HepG2 (cell line): ENCODE results near the gene CSMD2. TPM values are rescaled to one million over a fixed set of nuclear protein-coding genes. Genes with fewer than 3 reads are reported as not detected.

Experiments
- ATAC-seq: fragments of 200-7000 bp; cut with Tn5 transposase; 3 replicates; pipeline ENCODE4 v1.9.1; 2020; ENCODE audit warnings: mild to moderate bottlenecking, moderate library complexity
- BruUV-seq: library from RNA; stranded (reverse); fragments of 400-500 nt; replicated peaks from 2 replicates; lab custom pipeline; 2021; lab: Mats Ljungman, UMichigan
- CTCF ChIA-PET: fragments of 300-600 bp; formaldehyde crosslinking; extraction: SDS; loops from one replicate; lab custom pipeline; 2021; ENCODE audit warnings: low total read pairs, inconsistent platforms, low intra/inter-chr PET ratio; lab: Yijun Ruan, JAX
- POLR2A ChIA-PET: fragments of 350-600 bp; sonication (Branson Sonifier 250); formaldehyde crosslinking; loops from one replicate; lab custom pipeline; 2020; ENCODE audit warnings: antibody characterized with exemption, inconsistent platforms; lab: Yijun Ruan, JAX
- DNase-seq: peaks from one replicate; pipeline ENCODE4 v3.0.0-alpha.2; 2015; ENCODE audit warnings: low spot score
- FAIRE-seq: peaks from 3 replicates; lab custom pipeline; 2011; peaks lifted over from hg19 to GRCh38; lab: Jason Lieb, UNC
- H2AFZ ChIP-seq: one replicate; pipeline ENCODE4 v1.6.1; 2011; ENCODE audit warnings: low read length, inconsistent platforms
- H3K27ac ChIP-seq: fragments of 300-600 bp; 3 replicates; pipeline ENCODE4 v1.8.0; 2011; ENCODE audit warnings: mixed run types, mild to moderate bottlenecking, mixed read lengths, low read length, inconsistent platforms; ENCODE audit not compliant: insufficient read depth; ENCODE audit errors: extremely low read length
- H3K27me3 ChIP-seq, 2 experiments: fragments of 200-600 bp in 1 of 2; 2 replicates in 1 of 2; 3 replicates in 1 of 2; pipeline versions ENCODE4 v1.6.0 to v1.8.0; 2011; ENCODE audit warnings: low read length in 2 of 2, mild to moderate bottlenecking in 2 of 2, moderate library complexity in 2 of 2, inconsistent platforms in 1 of 2; ENCODE audit not compliant: insufficient read depth in 2 of 2, control insufficient read depth in 1 of 2
- H3K36me3 ChIP-seq, 2 experiments: fragments of 200-600 bp in 1 of 2; replicated peaks in 1 of 2; 2 replicates in 1 of 2; 3 replicates in 1 of 2; pipeline versions ENCODE4 v1.5.1 to v1.8.0; 2011; ENCODE audit warnings: low read length in 2 of 2, inconsistent platforms in 1 of 2; ENCODE audit not compliant: insufficient read depth in 2 of 2, control insufficient read depth in 1 of 2
- H3K4me1 ChIP-seq: 2 replicates; pipeline ENCODE4 v1.5.1; 2012; ENCODE audit warnings: low read length, inconsistent platforms; ENCODE audit not compliant: insufficient read depth
- H3K4me2 ChIP-seq: 2 replicates; pipeline ENCODE4 v1.6.0; 2011; ENCODE audit warnings: low read depth, low read length, inconsistent platforms
- H3K4me3 ChIP-seq, 3 experiments: fragments of 200-600 bp in 1 of 3; sonication (generic), shearing (Covaris generic) in 1 of 3; replicated peaks in 1 of 3; 2 replicates each; pipeline ENCODE4 v1.5.1; 2011 to 2016; ENCODE audit warnings: low read length in 3 of 3, inconsistent platforms in 2 of 3, low read depth in 2 of 3, mild to moderate bottlenecking in 2 of 3, control low read depth in 1 of 3, mixed read lengths in 1 of 3; ENCODE audit not compliant: insufficient read depth in 1 of 3
- H3K79me2 ChIP-seq: one replicate; pipeline ENCODE4 v1.6.1; 2011; ENCODE audit warnings: low read length, inconsistent platforms; ENCODE audit not compliant: insufficient read depth
- H3K9ac ChIP-seq: 2 replicates; pipeline ENCODE4 v1.6.0; 2011; ENCODE audit warnings: mild to moderate bottlenecking, low read depth, low read length, inconsistent platforms; ENCODE audit not compliant: insufficient read depth
- H3K9me3 ChIP-seq: 2 replicates; pipeline ENCODE4 v1.5.1; 2012; ENCODE audit warnings: mild to moderate bottlenecking, low read length
- H4K20me1 ChIP-seq: 2 replicates; pipeline ENCODE4 v1.6.0; 2011; ENCODE audit warnings: inconsistent platforms, mild to moderate bottlenecking, low read length, moderate library complexity; ENCODE audit not compliant: insufficient read depth
- MXI1 ChIP-seq: IDR thresholded peaks from 3 replicates; pipeline ENCODE4 v1.6.1; 2012; ENCODE audit warnings: low read depth, low read length, inconsistent platforms, borderline replicate concordance
- PCBP2 ChIP-seq: fragments of 200-400 bp; formaldehyde crosslinking; optimal IDR thresholded peaks from 2 replicates; pipeline ENCODE3; 2018; ENCODE audit warnings: low read length, low read depth; ENCODE audit not compliant: poor library complexity, severe bottlenecking
- TRIM24 ChIP-seq: sonication (generic); formaldehyde crosslinking; IDR thresholded peaks from 2 replicates; pipeline ENCODE4 v1.8.0; 2022; ENCODE audit warnings: mild to moderate bottlenecking, missing genetic modification reagents
- XRCC5 ChIP-seq: fragments of 200-400 bp; formaldehyde crosslinking; optimal IDR thresholded peaks from 2 replicates; pipeline ENCODE3; 2017; ENCODE audit warnings: mild to moderate bottlenecking, low read length
- ZBTB21 ChIP-seq: sonication (generic); formaldehyde crosslinking; IDR thresholded peaks from 2 replicates; pipeline ENCODE4 v1.4.0; 2020; ENCODE audit warnings: missing genetic modification reagents
- ZMAT3 ChIP-seq: sonication (generic); formaldehyde crosslinking; conservative IDR thresholded peaks from 2 replicates; pipeline ENCODE4 v1.7.0; 2021; ENCODE audit warnings: missing genetic modification reagents
- ZNF24 ChIP-seq: fragments of 450-650 bp; IDR thresholded peaks from 2 replicates; pipeline ENCODE4 v1.6.1; 2017; ENCODE audit warnings: antibody characterized with exemption, mild to moderate bottlenecking
- ZNF34 ChIP-seq: sonication (generic); formaldehyde crosslinking; IDR thresholded peaks from 2 replicates; pipeline ENCODE4 v1.4.0; 2020; ENCODE audit warnings: mild to moderate bottlenecking, missing genetic modification reagents, borderline replicate concordance
- ZNF564 ChIP-seq: sonication (generic); formaldehyde crosslinking; IDR thresholded peaks from 2 replicates; pipeline ENCODE4 v1.8.1; 2023; ENCODE audit warnings: mild to moderate bottlenecking, missing genetic modification reagents
- ZNF572 ChIP-seq: sonication (generic); formaldehyde crosslinking; IDR thresholded peaks from 2 replicates; pipeline ENCODE4 v1.5.1; 2020; ENCODE audit warnings: mild to moderate bottlenecking, missing genetic modification reagents
- WGBS: methylation state at CpG from one replicate; pipeline ENCODE4 v1.1.6; 2017; ENCODE audit warnings: low lambda C conversion rate; 5-methylcytosine and 5-hydroxymethylcytosine counted together
- in situ Hi-C: cut with HindIII; loops from 2 replicates; pipeline ENCODE4 v1.10.0; 2017; ENCODE audit warnings: low pct_unique_long_range_greater_than_20kb; ENCODE audit not compliant: extremely low pct_ligation_motif_present
- intact Hi-C: fragments of 100-400 bp; cut with micrococcal nuclease; formaldehyde crosslinking; loops from one replicate; pipeline ENCODE4 v1.10.0; 2022; ENCODE audit not compliant: unreplicated experiment
- polyA plus RNA-seq, 8 experiments: library from polyadenylated mRNA; depleted of rRNA in 3 of 8; stranded (reverse) in 7 of 8; unstranded in 1 of 8; fragments of >200 nt; fragmentation: Illumina TruSeq in 4 of 8; extraction: Trizol in 4 of 8; gene quantifications; 2 replicates each; pipeline versions ENCODE4 v1.2.1 to v1.2.3, GENCODE V29; 2011 to 2016; ENCODE audit warnings: low read depth in 4 of 8, missing spikeins in 1 of 8, mixed read lengths in 1 of 8; ENCODE audit not compliant: insufficient read depth in 1 of 8
- total RNA-seq, 5 experiments: library from RNA; depleted of rRNA; stranded (reverse); fragments of >200 nt; fragmentation: Illumina TruSeq; extraction: Trizol; gene quantifications; 2 replicates each; pipeline ENCODE4 v1.2.3, GENCODE V29; 2016; ENCODE audit warnings: low read depth in 1 of 5
- TF ChIP-seq, protein P1 (sequence below): sonication (generic); formaldehyde crosslinking; conservative IDR thresholded peaks from 2 replicates; pipeline ENCODE4 v1.8.0; 2022; ENCODE audit warnings: mild to moderate bottlenecking, moderate library complexity, missing genetic modification reagents
- TF ChIP-seq, protein P2 (sequence below): sonication (generic); formaldehyde crosslinking; conservative IDR thresholded peaks from 2 replicates; pipeline ENCODE4 v1.8.1; 2023; ENCODE audit warnings: missing genetic modification reagents
- TF ChIP-seq, protein P3 (sequence below): IDR thresholded peaks from 2 replicates; pipeline ENCODE4 v1.6.1; 2016; ENCODE audit warnings: missing compliant biosample characterization, missing genetic modification reagents, borderline replicate concordance

Gene CSMD2
- total and polyA plus RNA-seq, 2 of the 13 experiments (the other 11 are each of a cell fraction or from before 2014, with no cell fraction given): not detected

- Histone ChIP-seq H2AFZ (no peak overlapping the region), H4K20me1 (no peaks in the 10 kb centered on the region), H3K4me3 (no peak overlapping the region), H3K27me3 (no peaks in the 10 kb centered on the region; a peak in 1 of 5 replicates), H3K9ac (no peak overlapping the region)
- BruUV-seq: no TSS peak
- POLR2A ChIA-PET: no interaction called here
- ATAC-seq (no peak), FAIRE-seq (no peak)
- CTCF ChIA-PET: no interaction called here
- in situ Hi-C loops: loop anchor here (10.0 kb wide), 1 partner anchor 59 kb away; no protein-coding TSS in a partner anchor
- TF ChIP-seq, protein P1, sequence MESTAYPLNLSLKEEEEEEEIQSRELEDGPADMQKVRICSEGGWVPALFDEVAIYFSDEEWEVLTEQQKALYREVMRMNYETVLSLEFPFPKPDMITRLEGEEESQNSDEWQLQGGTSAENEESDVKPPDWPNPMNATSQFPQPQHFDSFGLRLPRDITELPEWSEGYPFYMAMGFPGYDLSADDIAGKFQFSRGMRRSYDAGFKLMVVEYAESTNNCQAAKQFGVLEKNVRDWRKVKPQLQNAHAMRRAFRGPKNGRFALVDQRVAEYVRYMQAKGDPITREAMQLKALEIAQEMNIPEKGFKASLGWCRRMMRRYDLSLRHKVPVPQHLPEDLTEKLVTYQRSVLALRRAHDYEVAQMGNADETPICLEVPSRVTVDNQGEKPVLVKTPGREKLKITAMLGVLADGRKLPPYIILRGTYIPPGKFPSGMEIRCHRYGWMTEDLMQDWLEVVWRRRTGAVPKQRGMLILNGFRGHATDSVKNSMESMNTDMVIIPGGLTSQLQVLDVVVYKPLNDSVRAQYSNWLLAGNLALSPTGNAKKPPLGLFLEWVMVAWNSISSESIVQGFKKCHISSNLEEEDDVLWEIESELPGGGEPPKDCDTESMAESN (CRISPR knock-in tag): no peak
- no peak for TF ChIP-seq PCBP2
- TF ChIP-seq, protein P2, sequence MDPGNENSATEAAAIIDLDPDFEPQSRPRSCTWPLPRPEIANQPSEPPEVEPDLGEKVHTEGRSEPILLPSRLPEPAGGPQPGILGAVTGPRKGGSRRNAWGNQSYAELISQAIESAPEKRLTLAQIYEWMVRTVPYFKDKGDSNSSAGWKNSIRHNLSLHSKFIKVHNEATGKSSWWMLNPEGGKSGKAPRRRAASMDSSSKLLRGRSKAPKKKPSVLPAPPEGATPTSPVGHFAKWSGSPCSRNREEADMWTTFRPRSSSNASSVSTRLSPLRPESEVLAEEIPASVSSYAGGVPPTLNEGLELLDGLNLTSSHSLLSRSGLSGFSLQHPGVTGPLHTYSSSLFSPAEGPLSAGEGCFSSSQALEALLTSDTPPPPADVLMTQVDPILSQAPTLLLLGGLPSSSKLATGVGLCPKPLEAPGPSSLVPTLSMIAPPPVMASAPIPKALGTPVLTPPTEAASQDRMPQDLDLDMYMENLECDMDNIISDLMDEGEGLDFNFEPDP (CRISPR knock-in tag): no peak
- TF ChIP-seq ZNF564 (CRISPR knock-in tag): no peak
- no peak for TF ChIP-seq ZNF34
- TF ChIP-seq ZMAT3 (CRISPR knock-in tag): no peak
- TF ChIP-seq XRCC5: no peak
- TF ChIP-seq, protein P3, sequence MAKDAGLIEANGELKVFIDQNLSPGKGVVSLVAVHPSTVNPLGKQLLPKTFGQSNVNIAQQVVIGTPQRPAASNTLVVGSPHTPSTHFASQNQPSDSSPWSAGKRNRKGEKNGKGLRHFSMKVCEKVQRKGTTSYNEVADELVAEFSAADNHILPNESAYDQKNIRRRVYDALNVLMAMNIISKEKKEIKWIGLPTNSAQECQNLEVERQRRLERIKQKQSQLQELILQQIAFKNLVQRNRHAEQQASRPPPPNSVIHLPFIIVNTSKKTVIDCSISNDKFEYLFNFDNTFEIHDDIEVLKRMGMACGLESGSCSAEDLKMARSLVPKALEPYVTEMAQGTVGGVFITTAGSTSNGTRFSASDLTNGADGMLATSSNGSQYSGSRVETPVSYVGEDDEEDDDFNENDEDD: no peak
- TF ChIP-seq ZBTB21 (CRISPR knock-in tag): no peak
- TF ChIP-seq TRIM24 (CRISPR knock-in tag): no peak
- TF ChIP-seq ZNF24: no peak
- no peak for TF ChIP-seq MXI1
- TF ChIP-seq ZNF572: no peak
- TF ChIP-seq, all 625 proteins: peak for 0
- Histone ChIP-seq H3K9me3 (no peaks in the 10 kb centered on the region), H3K4me2 (no peak overlapping the region), H3K36me3 (no peaks in the 10 kb centered on the region), H3K27ac (no peak overlapping the region), H3K79me2 (no peaks in the 10 kb centered on the region), H3K4me1 (no peaks in the 10 kb centered on the region)
- 0% methylated on average over 4 of the region's 4 CpGs for WGBS
- intact Hi-C loops: no loop called here
- DNase-seq: no peak
Measured at GRCh38 chr1:33745942-33746341, 419.1 kb downstream of the CSMD2 start.
